Neural progenitor cell (in vitro differentiated cells): ENCODE data around the gene PRR35. TPM values are rescaled to one million over a fixed set of nuclear protein-coding genes. Genes with fewer than 3 reads are reported as not detected.
A peak's percentile ranks its signal among the peaks of the same experiment; 100 is the strongest.

Experiments
- DNase-seq: peaks from one replicate; pipeline ENCODE4 v3.0.0-alpha.2; 2016; ENCODE audit warnings: low spot score
- H2AFZ ChIP-seq: fragments of 200-600 bp; sonication (generic); replicated peaks from 2 replicates; pipeline ENCODE4 v1.6.1; 2016; ENCODE audit warnings: antibody characterized with exemption
- H3F3A ChIP-seq: fragments of 200-600 bp; sonication (generic); 2 replicates; pipeline ENCODE4 v1.6.1; 2016; ENCODE audit warnings: antibody characterized with exemption, low read depth
- H3K27ac ChIP-seq: fragments of 200-600 bp; sonication (generic); 2 replicates; pipeline ENCODE4 v1.5.1; 2016; ENCODE audit warnings: mild to moderate bottlenecking
- H3K27me3 ChIP-seq: fragments of 200-600 bp; sonication (generic); 2 replicates; pipeline ENCODE4 v1.6.1; 2016; ENCODE audit warnings: mild to moderate bottlenecking, moderate library complexity
- H3K36me3 ChIP-seq: fragments of 200-600 bp; sonication (generic); 2 replicates; pipeline ENCODE4 v1.5.1; 2016
- H3K4me1 ChIP-seq: fragments of 200-600 bp; sonication (generic); 2 replicates; pipeline ENCODE4 v1.6.1; 2016; ENCODE audit warnings: mixed run types
- H3K4me2 ChIP-seq: fragments of 200-600 bp; sonication (generic); 2 replicates; pipeline ENCODE4 v1.6.1; 2016
- H3K4me3 ChIP-seq: fragments of 200-600 bp; sonication (generic); 2 replicates; pipeline ENCODE4 v1.5.1; 2016
- H3K79me2 ChIP-seq: fragments of 200-600 bp; sonication (generic); 2 replicates; pipeline ENCODE4 v1.6.1; 2016; ENCODE audit warnings: low read depth
- H3K9ac ChIP-seq: fragments of 200-600 bp; sonication (generic); 2 replicates; pipeline ENCODE4 v1.6.1; 2016
- H3K9me3 ChIP-seq: fragments of 200-600 bp; sonication (generic); 2 replicates; pipeline ENCODE4 v1.5.1; 2016; ENCODE audit warnings: low read depth
- H4K20me1 ChIP-seq: fragments of 200-600 bp; sonication (generic); 2 replicates; pipeline ENCODE4 v1.6.1; 2016; ENCODE audit warnings: low read depth
- H3K27ac Mint-ChIP-seq: 3 replicates; pipeline ENCODE4 v1.8.0; 2021; ENCODE audit warnings: mixed read lengths
- H3K27me3 Mint-ChIP-seq: 2 replicates; pipeline ENCODE4 v1.8.0; 2022; ENCODE audit warnings: low read depth, mild to moderate bottlenecking, inconsistent platforms, moderate library complexity, mixed read lengths; ENCODE audit not compliant: insufficient read depth
- H3K36me3 Mint-ChIP-seq: 3 replicates; pipeline ENCODE4 v1.8.0; 2021; ENCODE audit warnings: mixed read lengths
- H3K4me1 Mint-ChIP-seq: 3 replicates; pipeline ENCODE4 v1.8.0; 2021; ENCODE audit warnings: mixed read lengths
- H3K4me3 Mint-ChIP-seq: 3 replicates; pipeline ENCODE4 v1.8.0; 2021; ENCODE audit warnings: mild to moderate bottlenecking, moderate library complexity, mixed read lengths
- H3K9me3 Mint-ChIP-seq: 3 replicates; pipeline ENCODE4 v1.8.0; 2020; ENCODE audit warnings: mixed read lengths
- EZH2 ChIP-seq: fragments of 200-600 bp; sonication (generic); IDR thresholded peaks from 2 replicates; pipeline ENCODE4 v1.6.1; 2017; ENCODE audit warnings: antibody characterized with exemption, mild to moderate bottlenecking, moderate library complexity
- EZH2phosphoT487 ChIP-seq: fragments of 200-600 bp; sonication (generic); IDR thresholded peaks from 2 replicates; pipeline ENCODE4 v1.6.1; 2017; ENCODE audit warnings: antibody characterized with exemption
- total RNA-seq: library from RNA; depleted of rRNA; stranded (reverse); fragments of >200 nt; gene quantifications from 2 replicates; pipeline ENCODE4 v1.2.3, GENCODE V29; 2015; ENCODE audit warnings: low replicate concordance
- TF ChIP-seq, protein P1 (sequence below): fragments of 200-600 bp; sonication (generic); IDR thresholded peaks from 2 replicates; pipeline ENCODE4 v1.5.1; 2017; ENCODE audit warnings: antibody characterized with exemption, mild to moderate bottlenecking

PRR35 gene
- total RNA-seq, 1 donor from 2014 or later = not detected

- Histone ChIP-seq H3K4me1 (no peaks in the 10 kb centered on the region), H3K36me3 (no peaks in the 10 kb centered on the region), H3K27ac (no peak overlapping the region), H2AFZ (no peak overlapping the region), H3K9me3 (no peaks in the 10 kb centered on the region), H4K20me1 (peaks cover 11% of the 10 kb centered on the region), H3K9ac (no peak overlapping the region), H3K4me3 (no peak overlapping the region), H3K79me2 (no peaks in the 10 kb centered on the region), H3K4me2 (no peak overlapping the region), H3K27me3 (no peaks in the 10 kb centered on the region), H3F3A (no peaks in the 10 kb centered on the region)
- no peaks in the 10 kb centered on the region for H3K4me1 Mint-ChIP-seq
- no peaks in the 10 kb centered on the region for H3K36me3 Mint-ChIP-seq
- H3K9me3 Mint-ChIP-seq = no peaks in the 10 kb centered on the region
- DNase-seq = no peak
- H3K4me3 Mint-ChIP-seq = no peak overlapping the region
- H3K27ac Mint-ChIP-seq = no peak overlapping the region
- H3K27me3 Mint-ChIP-seq = peaks cover 2% of the 10 kb centered on the region
- TF ChIP-seq EZH2 (no peak), EZH2phosphoT487 (no peak)
- TF ChIP-seq, protein P1, sequence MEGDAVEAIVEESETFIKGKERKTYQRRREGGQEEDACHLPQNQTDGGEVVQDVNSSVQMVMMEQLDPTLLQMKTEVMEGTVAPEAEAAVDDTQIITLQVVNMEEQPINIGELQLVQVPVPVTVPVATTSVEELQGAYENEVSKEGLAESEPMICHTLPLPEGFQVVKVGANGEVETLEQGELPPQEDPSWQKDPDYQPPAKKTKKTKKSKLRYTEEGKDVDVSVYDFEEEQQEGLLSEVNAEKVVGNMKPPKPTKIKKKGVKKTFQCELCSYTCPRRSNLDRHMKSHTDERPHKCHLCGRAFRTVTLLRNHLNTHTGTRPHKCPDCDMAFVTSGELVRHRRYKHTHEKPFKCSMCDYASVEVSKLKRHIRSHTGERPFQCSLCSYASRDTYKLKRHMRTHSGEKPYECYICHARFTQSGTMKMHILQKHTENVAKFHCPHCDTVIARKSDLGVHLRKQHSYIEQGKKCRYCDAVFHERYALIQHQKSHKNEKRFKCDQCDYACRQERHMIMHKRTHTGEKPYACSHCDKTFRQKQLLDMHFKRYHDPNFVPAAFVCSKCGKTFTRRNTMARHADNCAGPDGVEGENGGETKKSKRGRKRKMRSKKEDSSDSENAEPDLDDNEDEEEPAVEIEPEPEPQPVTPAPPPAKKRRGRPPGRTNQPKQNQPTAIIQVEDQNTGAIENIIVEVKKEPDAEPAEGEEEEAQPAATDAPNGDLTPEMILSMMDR = no peak
These were observed 11.6 kb upstream of the PRR35 start for GRCh38 chr16:548586-548985.

DNA sequence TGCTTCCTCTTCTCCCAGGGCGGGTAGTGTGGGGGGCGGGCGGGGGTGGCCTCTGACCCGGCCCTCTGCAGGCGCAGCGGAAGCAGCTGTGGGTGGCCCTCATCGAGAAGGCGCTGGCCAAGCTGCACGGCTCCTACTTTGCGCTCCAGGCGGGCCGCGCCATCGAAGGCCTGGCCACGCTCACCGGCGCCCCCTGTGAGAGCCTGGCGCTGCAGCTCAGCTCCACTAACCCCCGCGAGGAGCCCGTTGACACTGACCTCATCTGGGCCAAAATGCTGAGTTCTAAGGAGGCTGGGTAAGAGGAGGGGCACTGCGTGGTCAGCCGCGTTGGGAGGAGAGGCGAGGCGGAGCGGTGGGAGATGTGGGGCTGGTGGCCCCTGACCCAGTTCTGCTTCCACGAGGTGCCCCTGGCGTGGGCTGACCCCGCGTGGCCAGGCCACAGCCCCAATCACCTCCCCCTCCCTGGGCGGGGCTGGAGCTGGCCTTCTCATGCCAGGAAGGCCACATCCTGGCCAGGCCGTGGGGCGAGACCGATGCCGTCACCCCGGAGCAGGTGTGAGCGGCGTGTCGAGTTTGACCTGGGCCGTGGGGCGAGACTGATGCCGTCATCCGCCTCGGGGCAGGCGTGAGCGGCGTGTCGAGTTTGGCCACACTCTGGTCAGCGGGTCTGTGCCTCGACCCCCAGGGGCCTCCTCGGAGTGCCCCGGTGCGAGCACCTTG lies 10.5 kb upstream of the PRR35 start:
- peak; percentile 33 for DNase-seq
- TF ChIP-seq, protein P1 = peak; percentile 21
- no peak for TF ChIP-seq EZH2
- Histone ChIP-seq H3K4me2 (no peak overlapping the region), H3K4me1 (no peaks in the 10 kb centered on the region), H3K4me3 (no peak overlapping the region), H3F3A (peaks cover 4% of the 10 kb centered on the region), H3K9me3 (no peaks in the 10 kb centered on the region), H2AFZ (no peak overlapping the region), H3K27me3 (no peaks in the 10 kb centered on the region), H3K9ac (no peak overlapping the region), H3K79me2 (no peaks in the 10 kb centered on the region), H3K36me3 (no peaks in the 10 kb centered on the region), H3K27ac (no peak overlapping the region), H4K20me1 (peaks cover 11% of the 10 kb centered on the region)
- peaks cover 2% of the 10 kb centered on the region for H3K27me3 Mint-ChIP-seq
- peaks cover 3% of the 10 kb centered on the region for H3K4me1 Mint-ChIP-seq
- H3K4me3 Mint-ChIP-seq = no peak overlapping the region
- H3K9me3 Mint-ChIP-seq = no peaks in the 10 kb centered on the region
- H3K36me3 Mint-ChIP-seq = no peaks in the 10 kb centered on the region
- H3K27ac Mint-ChIP-seq = no peak overlapping the region

DNA sequence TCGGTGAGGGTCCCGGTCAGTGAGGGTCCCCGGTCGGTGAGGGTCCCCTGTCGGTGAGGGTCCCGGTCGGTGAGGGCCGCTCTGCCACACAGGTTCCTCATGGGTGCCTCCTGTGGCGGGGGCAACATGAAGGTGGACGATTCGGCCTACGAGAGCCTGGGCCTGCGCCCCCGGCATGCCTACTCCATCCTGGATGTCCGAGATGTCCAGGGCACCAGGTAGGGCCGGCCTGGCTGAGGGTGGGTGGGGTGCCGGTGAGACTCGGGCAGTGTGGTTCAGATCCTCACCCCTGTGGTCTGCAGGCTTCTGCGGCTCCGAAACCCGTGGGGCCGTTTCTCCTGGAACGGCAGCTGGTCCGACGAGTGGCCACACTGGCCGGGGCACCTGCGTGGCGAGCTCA lies 9.0 kb upstream of the PRR35 start:
- H3F3A ChIP-seq = peaks cover 4% of the 10 kb centered on the region
- H3K36me3 Mint-ChIP-seq = no peaks in the 10 kb centered on the region
- H3K4me1 ChIP-seq = no peaks in the 10 kb centered on the region
- H3K4me2 ChIP-seq = no peak overlapping the region
- no peaks in the 10 kb centered on the region for H3K79me2 ChIP-seq
- no peak overlapping the region for H2AFZ ChIP-seq
- peaks cover 2% of the 10 kb centered on the region for H3K27me3 Mint-ChIP-seq
- no peak overlapping the region for H3K27ac Mint-ChIP-seq
- no peak overlapping the region for H3K27ac ChIP-seq
- no peaks in the 10 kb centered on the region for H3K36me3 ChIP-seq
- no peak overlapping the region for H3K4me3 Mint-ChIP-seq
- H3K27me3 ChIP-seq = no peaks in the 10 kb centered on the region
- DNase-seq = no peak
- TF ChIP-seq, protein P1 = no peak
- TF ChIP-seq EZH2 (no peak), EZH2phosphoT487 (no peak)
- no peaks in the 10 kb centered on the region for H3K9me3 ChIP-seq
- H3K9ac ChIP-seq = no peak overlapping the region
- peaks cover 3% of the 10 kb centered on the region for H3K4me1 Mint-ChIP-seq
- no peak overlapping the region for H3K4me3 ChIP-seq
- no peaks in the 10 kb centered on the region for H3K9me3 Mint-ChIP-seq
- H4K20me1 ChIP-seq = peaks cover 11% of the 10 kb centered on the region
